Cardiac fibroblast (primary cell): ENCODE data around the gene ARHGAP29.
A peak's percentile ranks its signal among the peaks of the same experiment; 100 is the strongest.
"Not testable (repeated sequence)": the region's sequence is repeated elsewhere in the genome, so short reads cannot be mapped to it uniquely, and the experiment has no call there.

Experiments used
- DNase-seq, 2 donors: peaks; one replicate each; pipeline versions ENCODE4 v3.0.0 to v3.0.0-alpha.2; 2010; ENCODE audit warnings: low read depth in 2 of 2
- H3K4me3 ChIP-seq, 2 donors: replicated peaks in 1 of 2; 1 replicate in 1 of 2; 2 replicates in 1 of 2; pipeline ENCODE4 v1.5.1; 2011; ENCODE audit warnings: low read depth in 2 of 2, low read length in 2 of 2, mild to moderate bottlenecking in 2 of 2, moderate library complexity in 1 of 2
- TF ChIP-seq, protein P1 (sequence below): IDR thresholded peaks from one replicate; pipeline ENCODE4 v1.5.1; 2011; ENCODE audit warnings: low read depth, mild to moderate bottlenecking, low read length, inconsistent platforms

The ARHGAP29 gene

DNA sequence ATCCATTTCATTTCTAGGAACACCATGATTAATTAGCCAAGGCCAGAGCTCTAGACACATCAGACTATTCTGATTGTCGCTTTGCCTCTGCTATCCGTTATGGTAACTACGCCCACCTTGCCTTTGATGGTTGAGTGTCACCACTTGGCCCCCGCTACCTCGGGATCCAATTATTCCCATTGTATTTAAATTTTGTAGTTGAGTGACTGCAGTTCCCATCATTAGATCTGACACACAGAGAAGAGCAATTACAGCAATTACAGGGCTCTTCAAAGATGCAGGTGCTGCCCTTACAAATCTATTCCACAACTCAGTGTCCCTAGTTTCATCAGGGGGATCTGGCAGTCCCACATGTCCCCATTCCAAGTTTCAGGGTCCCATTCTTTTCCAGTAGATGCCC, 71.5 kb downstream of the ARHGAP29 start:
- DNase-seq, result peak in 1 of 2 donors; percentile 32
- TF ChIP-seq, protein P1, sequence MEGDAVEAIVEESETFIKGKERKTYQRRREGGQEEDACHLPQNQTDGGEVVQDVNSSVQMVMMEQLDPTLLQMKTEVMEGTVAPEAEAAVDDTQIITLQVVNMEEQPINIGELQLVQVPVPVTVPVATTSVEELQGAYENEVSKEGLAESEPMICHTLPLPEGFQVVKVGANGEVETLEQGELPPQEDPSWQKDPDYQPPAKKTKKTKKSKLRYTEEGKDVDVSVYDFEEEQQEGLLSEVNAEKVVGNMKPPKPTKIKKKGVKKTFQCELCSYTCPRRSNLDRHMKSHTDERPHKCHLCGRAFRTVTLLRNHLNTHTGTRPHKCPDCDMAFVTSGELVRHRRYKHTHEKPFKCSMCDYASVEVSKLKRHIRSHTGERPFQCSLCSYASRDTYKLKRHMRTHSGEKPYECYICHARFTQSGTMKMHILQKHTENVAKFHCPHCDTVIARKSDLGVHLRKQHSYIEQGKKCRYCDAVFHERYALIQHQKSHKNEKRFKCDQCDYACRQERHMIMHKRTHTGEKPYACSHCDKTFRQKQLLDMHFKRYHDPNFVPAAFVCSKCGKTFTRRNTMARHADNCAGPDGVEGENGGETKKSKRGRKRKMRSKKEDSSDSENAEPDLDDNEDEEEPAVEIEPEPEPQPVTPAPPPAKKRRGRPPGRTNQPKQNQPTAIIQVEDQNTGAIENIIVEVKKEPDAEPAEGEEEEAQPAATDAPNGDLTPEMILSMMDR, result no peak

DNA sequence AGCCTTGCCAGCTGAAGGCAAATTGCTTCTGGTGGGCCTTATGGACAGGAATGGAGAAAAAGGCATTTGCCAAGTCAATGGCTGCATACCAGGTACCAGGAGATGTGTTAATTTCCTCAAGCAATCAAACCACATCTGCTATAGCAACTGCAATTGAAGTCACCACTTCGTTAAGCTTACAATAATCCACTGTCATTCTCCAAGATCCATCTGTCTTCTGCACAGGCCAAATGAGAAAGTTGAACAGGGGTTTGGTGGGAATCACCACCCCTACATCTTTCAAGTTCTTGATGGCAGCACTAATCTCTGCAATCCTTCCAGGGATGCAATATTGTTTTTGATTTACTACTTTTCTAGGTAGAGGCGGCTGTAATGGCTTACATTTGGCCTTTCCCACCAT, 72.5 kb downstream of the ARHGAP29 start:
- not testable (repeated sequence) for H3K4me3 ChIP-seq
- peak in 1 of 2 donors; percentile 39 for DNase-seq

More for the DNA sequence above, 71.5 kb downstream of the ARHGAP29 start:
- H3K4me3 ChIP-seq, result no peak overlapping the region

DNA sequence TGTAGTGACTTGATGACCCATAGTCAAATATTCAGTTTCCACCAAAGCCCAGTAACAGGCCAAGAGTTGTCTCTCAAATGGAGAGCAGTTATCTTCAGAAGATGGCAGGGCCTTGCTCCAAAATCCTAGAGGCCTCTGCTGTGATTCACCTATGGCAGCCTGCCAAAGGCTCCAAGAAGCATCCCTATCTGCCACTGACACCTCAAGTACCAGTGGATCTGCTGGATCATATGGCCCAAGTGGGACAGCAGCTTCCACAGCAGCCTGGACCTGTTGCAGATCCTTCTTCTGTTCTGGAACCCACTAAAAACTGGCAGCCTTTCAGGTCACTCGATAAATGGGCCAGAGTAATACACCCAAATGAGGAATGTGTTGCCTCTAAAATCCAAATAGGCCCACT, 73.3 kb downstream of the ARHGAP29 start:
- peak in 1 of 2 donors; percentile 56 for DNase-seq
- not testable (repeated sequence) for H3K4me3 ChIP-seq

DNA sequence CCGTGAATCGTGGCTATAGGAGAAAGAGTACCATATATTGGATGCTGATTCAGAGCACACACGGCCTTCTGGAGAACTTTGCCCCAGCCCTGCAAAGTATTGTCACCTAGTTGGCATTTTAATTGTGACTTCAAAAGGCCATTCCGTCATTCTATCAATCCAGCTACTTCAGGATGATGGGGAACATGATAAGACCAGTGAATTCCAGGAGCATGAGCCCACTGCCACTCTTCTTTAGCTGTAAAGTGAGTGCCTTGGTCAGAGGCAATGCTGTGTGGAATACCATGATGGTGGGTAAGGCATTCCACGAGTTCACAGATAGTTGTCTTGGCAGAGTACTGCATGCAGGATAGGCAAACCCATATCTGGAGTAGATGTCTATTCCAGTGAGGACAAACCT, 74.1 kb downstream of the ARHGAP29 start:
- H3K4me3 ChIP-seq, DNase-seq: not testable (repeated sequence)

DNA sequence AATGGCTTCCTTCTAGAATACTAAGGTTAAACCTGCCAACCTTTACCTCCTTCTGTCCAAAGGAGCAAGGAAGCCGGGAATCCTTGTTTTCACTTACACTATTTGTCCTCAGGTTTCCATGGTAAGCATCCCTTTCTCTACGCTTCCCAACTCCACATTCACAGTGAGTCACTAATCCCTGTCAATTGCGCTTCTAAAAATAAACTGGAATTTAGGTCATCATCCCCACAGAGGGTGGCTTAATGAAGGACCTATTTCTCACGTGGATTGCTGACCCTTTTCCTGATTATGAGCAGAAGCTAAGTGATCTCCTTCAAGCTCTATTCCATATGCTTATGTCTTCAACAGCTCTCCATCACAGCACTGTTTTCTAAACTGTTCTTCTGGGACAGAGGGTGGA, 76.6 kb downstream of the ARHGAP29 start:
- DNase-seq, result peak; percentile 77 to 82
- H3K4me3 ChIP-seq, result no peak overlapping the region
- TF ChIP-seq, protein P1, result no peak

DNA sequence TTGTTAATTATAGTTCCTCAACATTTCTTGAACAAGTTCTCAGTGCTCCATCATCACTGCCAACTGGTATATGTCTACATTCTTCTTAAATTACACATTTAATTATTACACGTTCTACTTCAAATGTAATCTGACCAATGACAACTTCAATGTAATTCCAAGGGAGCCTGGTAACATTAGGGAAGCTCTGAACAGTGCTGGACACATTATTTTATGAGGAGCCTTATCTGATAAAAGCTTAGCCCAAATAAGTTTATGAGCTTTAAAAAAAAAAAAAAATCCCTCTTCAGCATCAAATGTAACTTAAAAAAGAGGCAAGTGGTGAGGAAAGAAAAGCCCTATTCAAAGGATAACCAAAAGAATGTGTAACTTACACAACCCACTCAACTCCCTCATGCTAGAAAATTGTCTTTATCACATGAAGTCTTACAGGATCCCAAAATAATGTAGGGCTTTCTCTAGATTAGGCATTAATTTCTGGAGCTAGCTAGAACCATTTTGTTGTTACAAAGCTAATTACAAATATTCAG, 81.2 kb downstream of the ARHGAP29 start:
- TF ChIP-seq, protein P1, result no peak
- DNase-seq, result peak in 1 of 2 donors; percentile 48
- H3K4me3 ChIP-seq, result no peak overlapping the region

DNA sequence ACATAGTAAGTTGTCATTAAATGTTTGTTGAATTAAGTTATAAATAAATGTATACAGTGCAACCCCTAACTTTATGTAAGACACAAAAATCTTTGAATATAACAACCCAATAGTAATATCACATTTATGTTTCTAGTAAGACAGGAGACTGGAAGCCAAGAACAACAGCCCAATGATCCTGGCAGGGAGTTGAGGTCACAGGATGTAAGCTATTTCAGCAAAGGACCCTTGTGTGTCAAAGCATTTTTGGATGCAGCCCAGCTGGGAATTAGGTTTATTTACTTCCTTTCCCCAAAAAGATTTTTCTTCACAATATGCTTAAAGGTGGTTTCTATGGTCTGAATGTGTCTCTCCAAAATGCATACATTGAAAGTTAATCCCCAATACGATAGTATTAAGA, 82.4 kb downstream of the ARHGAP29 start:
- TF ChIP-seq, protein P1, result no peak
- DNase-seq, result peak; percentile 52 to 75
- no peak overlapping the region for H3K4me3 ChIP-seq

DNA sequence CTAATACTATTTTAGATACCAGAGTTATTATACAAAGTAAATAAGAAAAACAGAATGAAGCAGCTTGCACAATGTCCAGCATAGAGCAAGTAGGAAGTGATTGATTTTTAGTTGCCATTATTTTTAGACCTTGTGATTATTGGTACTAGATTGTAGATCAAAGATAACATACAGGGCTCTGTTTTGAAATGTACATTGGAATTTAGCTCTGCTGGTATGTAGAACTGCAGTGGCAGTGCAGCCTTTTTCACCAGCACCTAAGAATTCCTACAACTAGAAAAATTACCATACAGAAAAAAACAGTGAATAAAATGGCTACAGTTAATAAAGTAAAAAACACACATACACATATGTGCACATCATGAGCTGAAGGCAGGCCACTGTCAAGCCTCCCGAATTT, 84.3 kb downstream of the ARHGAP29 start:
- TF ChIP-seq, protein P1, result no peak
- no peak overlapping the region for H3K4me3 ChIP-seq
- no peak for DNase-seq

DNA sequence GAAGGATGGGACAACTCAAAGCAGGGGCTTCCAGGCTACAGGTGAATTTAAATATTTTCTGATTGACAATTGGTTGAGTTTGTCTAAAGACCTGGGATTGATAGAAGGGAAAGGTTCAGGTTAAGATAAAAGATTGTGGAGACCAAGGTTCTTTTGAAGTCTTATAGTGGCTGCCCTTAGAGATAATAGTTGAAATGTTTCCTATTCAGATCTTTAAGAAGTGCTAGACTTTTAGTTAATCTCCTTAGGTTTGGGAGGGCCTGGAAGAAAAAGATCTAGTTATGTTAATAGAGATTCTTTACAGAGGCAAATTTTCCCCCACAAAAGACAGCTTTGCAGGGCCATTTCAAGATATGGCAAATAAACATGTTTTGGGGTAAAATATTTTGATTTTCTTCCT, 88.2 kb downstream of the ARHGAP29 start:
- DNase-seq, result not testable (repeated sequence)

More for the DNA sequence above, 88.2 kb downstream of the ARHGAP29 start:
- H3K4me3 ChIP-seq, result not testable (repeated sequence)
